ENCODE measurements around the gene CERK. TPM values are rescaled to one million over a fixed set of nuclear protein-coding genes. Genes with fewer than 3 reads are reported as not detected.

CERK gene
- total and polyA plus RNA-seq, 9 of the 15 experiments (the other 6 are each of a cell fraction or from before 2014, with no cell fraction given) = 1.1 to 14.9 (median 8.7) TPM

DNA sequence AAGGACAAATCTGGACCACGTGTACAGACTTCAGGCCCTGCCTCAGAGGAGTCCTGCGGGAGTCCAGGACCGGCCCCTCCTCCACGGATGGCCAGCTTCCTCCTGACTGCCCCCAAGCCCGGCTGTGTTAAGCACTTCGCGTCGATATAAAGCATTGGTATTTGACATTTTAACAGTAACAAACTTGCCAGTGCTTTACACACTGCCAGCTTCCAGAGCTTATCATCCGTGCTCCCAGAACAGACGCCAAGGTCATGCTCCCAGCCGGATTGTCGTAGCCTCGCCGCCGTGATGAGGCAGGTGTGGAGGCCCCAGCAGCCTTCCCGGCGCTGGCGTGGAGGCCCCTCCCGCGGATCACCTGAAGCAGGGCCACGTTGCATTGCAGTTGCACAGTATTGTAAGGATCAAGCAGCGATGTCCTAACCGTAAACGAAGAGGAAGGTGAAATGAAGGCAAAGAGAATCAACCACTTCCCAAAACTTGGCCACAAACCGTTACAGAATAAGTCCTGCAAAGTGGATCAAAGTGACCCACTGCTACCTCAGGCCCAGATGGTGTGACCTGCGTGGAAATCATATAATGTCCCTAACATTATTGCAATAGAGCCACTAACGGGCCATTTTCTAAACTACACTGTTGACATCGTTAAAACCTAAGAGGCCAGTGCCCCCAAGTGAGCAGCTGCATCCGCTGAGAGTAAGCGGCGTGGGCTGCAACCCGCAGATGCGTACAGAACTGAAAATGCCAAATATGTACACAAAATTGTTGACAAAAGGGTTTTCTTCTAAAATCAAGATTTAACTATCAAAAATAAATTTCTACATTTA lies 51.6 kb downstream of the CERK start:
- ChIA-PET POLR2A (interaction anchor here (0.6 kb wide), 1 partner anchor 152 kb away, joined by 3 read pairs; no protein-coding TSS in a partner anchor), CTCF (ENCODE audit: low intra/inter-chr PET ratio) (no interaction called here)
- DNase-seq (ENCODE audit: extremely low read depth in 1 of 4, low spot score in 3 of 4) = no peak
- H3K27ac ChIP-seq (ENCODE audit: extremely low read depth, low read depth, low read length) = no peak overlapping the region
- WGBS (ENCODE audit: insufficient coverage, low coverage, missing lambda C conversion rate) = 82% methylated on average over 27 of the region's 33 CpGs
- no peak for ATAC-seq
- intact Hi-C loops (cut with micrococcal nuclease) = loop anchor here (10.0 kb wide), 1 partner anchor 122 kb away; no protein-coding TSS in a partner anchor
- no peak overlapping the region for H2AFZ ChIP-seq (ENCODE audit: low read depth, low read length)
- H3K27me3 ChIP-seq (ENCODE audit: control insufficient read depth in 2 of 2, insufficient read depth in 2 of 2, low read length in 2 of 2) = no peaks in the 10 kb centered on the region
- no peaks in the 10 kb centered on the region for H4K20me1 ChIP-seq (replicated peaks; ENCODE audit: control insufficient read depth, insufficient read depth, low read length)
- TF ChIP-seq, protein P1, sequence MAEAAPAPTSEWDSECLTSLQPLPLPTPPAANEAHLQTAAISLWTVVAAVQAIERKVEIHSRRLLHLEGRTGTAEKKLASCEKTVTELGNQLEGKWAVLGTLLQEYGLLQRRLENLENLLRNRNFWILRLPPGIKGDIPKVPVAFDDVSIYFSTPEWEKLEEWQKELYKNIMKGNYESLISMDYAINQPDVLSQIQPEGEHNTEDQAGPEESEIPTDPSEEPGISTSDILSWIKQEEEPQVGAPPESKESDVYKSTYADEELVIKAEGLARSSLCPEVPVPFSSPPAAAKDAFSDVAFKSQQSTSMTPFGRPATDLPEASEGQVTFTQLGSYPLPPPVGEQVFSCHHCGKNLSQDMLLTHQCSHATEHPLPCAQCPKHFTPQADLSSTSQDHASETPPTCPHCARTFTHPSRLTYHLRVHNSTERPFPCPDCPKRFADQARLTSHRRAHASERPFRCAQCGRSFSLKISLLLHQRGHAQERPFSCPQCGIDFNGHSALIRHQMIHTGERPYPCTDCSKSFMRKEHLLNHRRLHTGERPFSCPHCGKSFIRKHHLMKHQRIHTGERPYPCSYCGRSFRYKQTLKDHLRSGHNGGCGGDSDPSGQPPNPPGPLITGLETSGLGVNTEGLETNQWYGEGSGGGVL (CRISPR knock-in tag; IDR thresholded peaks at IDR 0.05) = no peak
- TF ChIP-seq DDX20 (tag; IDR thresholded peaks at IDR 0.05; ENCODE audit: low read depth) = no peak
- H3K9me3 ChIP-seq (replicated peaks; ENCODE audit: control insufficient read depth, insufficient read depth, low read depth, low read length) = no peaks in the 10 kb centered on the region
- peaks cover 0 to 7% of the 10 kb centered on the region in 2 experiments; a peak in 2 of 5 replicates for H3K4me1 ChIP-seq (replicated peaks in 1 of 2; ENCODE audit: control insufficient read depth in 2 of 2, insufficient read depth in 2 of 2, low read length in 2 of 2)
- H3K4me3 ChIP-seq = no peak overlapping the region
- no peaks in the 10 kb centered on the region for H3K9me1 ChIP-seq (ENCODE audit: control insufficient read depth, insufficient read depth, low read length)
- in situ Hi-C loops (cut with MboI) = no loop called here
- peaks cover 13% of the 10 kb centered on the region; the same call in 1 of the 3 replicates for H3K36me3 ChIP-seq (ENCODE audit: control insufficient read depth, insufficient read depth, low read length)
- FAIRE-seq = no peak
- H3K9ac ChIP-seq (ENCODE audit: insufficient read depth in 1 of 2, low read depth in 2 of 2, low read length in 2 of 2) = no peak overlapping the region
- H3K79me2 ChIP-seq (ENCODE audit: control insufficient read depth, insufficient read depth, low read length) = no peaks in the 10 kb centered on the region
- no peak overlapping the region for H3K4me2 ChIP-seq (ENCODE audit: insufficient read depth, low read length)
- no TSS peak for BruUV-seq (replicated peaks)
